Ovary (tissue), 9 donors: ENCODE results near the gene LYAR. TPM values are rescaled to one million over a fixed set of nuclear protein-coding genes. Genes with fewer than 3 reads are reported as not detected.

Source experiments
- DNase-seq, 5 donors: peaks; one replicate each; pipeline ENCODE4 v3.0.0-alpha.2; 2019 to 2020
- H3K27ac ChIP-seq, 2 donors: fragments of 200-600 bp; one replicate each; pipeline versions ENCODE4 v1.5.1 to v1.8.0; 2019 to 2022
- H3K27me3 ChIP-seq: fragments of 200-600 bp; one replicate; pipeline ENCODE4 v1.8.0; 2022
- H3K36me3 ChIP-seq: fragments of 200-600 bp; sonication (generic); one replicate; pipeline ENCODE4 v1.5.1; 2019
- H3K4me1 ChIP-seq: one replicate; pipeline ENCODE4 v1.8.1; 2013; ENCODE audit warnings: mild to moderate bottlenecking, moderate library complexity; ENCODE audit not compliant: insufficient read depth
- H3K4me3 ChIP-seq: fragments of 200-600 bp; sonication (generic); one replicate; pipeline ENCODE4 v1.5.1; 2017
- H3K9me3 ChIP-seq, 2 donors: fragments of 200-600 bp in 1 of 2; sonication (generic) in 1 of 2; one replicate each; pipeline versions ENCODE4 v1.5.1 to v1.8.1; 2013 to 2019; ENCODE audit warnings: mild to moderate bottlenecking in 1 of 2, moderate library complexity in 1 of 2
- EP300 ChIP-seq: sonication (generic); formaldehyde crosslinking; IDR thresholded peaks from one replicate; pipeline ENCODE4 v1.6.1; 2017; ENCODE audit warnings: antibody characterized with exemption
- POLR2A ChIP-seq: fragments of 450-650 bp; IDR thresholded peaks from one replicate; pipeline ENCODE4 v1.6.1; 2017; ENCODE audit warnings: antibody characterized with exemption, mild to moderate bottlenecking, moderate library complexity
- WGBS, 3 donors: extraction: QIAGEN DNeasy Blood & Tissue Kit in 1 of 3; methylation state at CpG; one replicate each; pipeline versions ENCODE4 v1.1.5 to v1.1.7; 2013 to 2017; 5-methylcytosine and 5-hydroxymethylcytosine counted together
- intact Hi-C, 4 donors: fragments of 100-400 bp; cut with DNase I; formaldehyde crosslinking; loops; one replicate each; pipeline versions ENCODE4 v1.11.0 to v1.15.1; 2022 to 2023
- polyA plus RNA-seq, 2 donors: library from polyadenylated mRNA; stranded (reverse); fragments of 200-250 nt in 1 of 2; fragments of 350-450 nt in 1 of 2; fragmentation: Illumina TruSeq in 1 of 2; extraction: RNeasy Lipid Tissue Mini Kit (QIAGEN cat#74804) in 1 of 2; gene quantifications; one replicate each; pipeline ENCODE4 v1.2.3, GENCODE V29; 2013 to 2014
- total RNA-seq, 7 donors: library from RNA; depleted of rRNA in 2 of 7; stranded (reverse); fragments of >200 nt in 2 of 7; fragmentation: NEBNext Ultra II Directional in 3 of 7; extraction: Animal tissue kit (Norgen Biotek cat#: 25700) in 3 of 7; gene quantifications; one replicate each; pipeline versions ENCODE4 v1.1.0 to v1.2.4, GENCODE V29; 2016 to 2023
- TF ChIP-seq, protein P1 (sequence below), 3 donors: fragments of 450-650 bp in 2 of 3; fragments of 200-600 bp in 1 of 3; IDR thresholded peaks; one replicate each; pipeline versions ENCODE4 v1.5.1 to v1.8.0; 2016 to 2022; ENCODE audit warnings: antibody characterized with exemption in 3 of 3, mild to moderate bottlenecking in 1 of 3
- donor health status: DM: no; HTN: no; CAD: no; lungs with moderate emphysema.
- donor health status: DM: no; HTN: no; CAD: no.
- donor health status: Bipolar disorder and iron deficiency.
- donor health status: DM: yes; HTN: yes; CAD: no.
- donor health status: DM: no; HTN: no; CAD: no.
- donor health status: DM: yes; HTN: yes; CAD: no.

LYAR gene
- total and polyA plus RNA-seq, 9 donors: 9.9 to 21.8 (median 13.1) TPM

DNA sequence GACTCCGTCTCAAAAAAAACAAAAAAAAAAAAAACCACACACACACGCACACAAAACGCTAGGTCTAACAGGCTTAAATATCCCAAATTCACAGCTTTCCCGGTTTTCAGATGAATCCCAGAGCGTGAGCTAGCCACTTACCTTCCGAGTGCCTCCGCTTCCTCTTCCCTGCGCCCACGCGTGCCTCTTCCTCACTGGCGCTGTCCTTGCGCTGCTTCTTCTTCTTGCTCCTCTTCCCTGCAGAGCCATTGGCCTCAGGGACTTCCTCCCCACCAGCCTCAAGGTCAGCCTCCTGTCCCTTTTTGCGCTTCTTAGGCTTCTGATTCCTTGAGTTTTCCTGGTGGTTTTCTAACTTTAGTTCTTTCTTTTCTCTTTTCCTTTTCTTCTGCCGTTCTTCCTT is 15.7 kb downstream of the LYAR start:
- H3K27me3 ChIP-seq: no peaks in the 10 kb centered on the region
- H3K27ac ChIP-seq: no peak overlapping the region
- H3K9me3 ChIP-seq: no peaks in the 10 kb centered on the region
- no peaks in the 10 kb centered on the region for H3K36me3 ChIP-seq
- no peak for DNase-seq
- H3K4me3 ChIP-seq: no peak overlapping the region
- WGBS, 3 donors: 89 to 93% (median 91%) methylated on average over 14 of the region's 14 CpGs
- TF ChIP-seq POLR2A (no peak), EP300 (no peak)
- TF ChIP-seq, protein P1, sequence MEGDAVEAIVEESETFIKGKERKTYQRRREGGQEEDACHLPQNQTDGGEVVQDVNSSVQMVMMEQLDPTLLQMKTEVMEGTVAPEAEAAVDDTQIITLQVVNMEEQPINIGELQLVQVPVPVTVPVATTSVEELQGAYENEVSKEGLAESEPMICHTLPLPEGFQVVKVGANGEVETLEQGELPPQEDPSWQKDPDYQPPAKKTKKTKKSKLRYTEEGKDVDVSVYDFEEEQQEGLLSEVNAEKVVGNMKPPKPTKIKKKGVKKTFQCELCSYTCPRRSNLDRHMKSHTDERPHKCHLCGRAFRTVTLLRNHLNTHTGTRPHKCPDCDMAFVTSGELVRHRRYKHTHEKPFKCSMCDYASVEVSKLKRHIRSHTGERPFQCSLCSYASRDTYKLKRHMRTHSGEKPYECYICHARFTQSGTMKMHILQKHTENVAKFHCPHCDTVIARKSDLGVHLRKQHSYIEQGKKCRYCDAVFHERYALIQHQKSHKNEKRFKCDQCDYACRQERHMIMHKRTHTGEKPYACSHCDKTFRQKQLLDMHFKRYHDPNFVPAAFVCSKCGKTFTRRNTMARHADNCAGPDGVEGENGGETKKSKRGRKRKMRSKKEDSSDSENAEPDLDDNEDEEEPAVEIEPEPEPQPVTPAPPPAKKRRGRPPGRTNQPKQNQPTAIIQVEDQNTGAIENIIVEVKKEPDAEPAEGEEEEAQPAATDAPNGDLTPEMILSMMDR (IDR thresholded peaks at IDR 0.05): no peak
- intact Hi-C loops: no loop called here
- H3K4me1 ChIP-seq: no peaks in the 10 kb centered on the region

DNA sequence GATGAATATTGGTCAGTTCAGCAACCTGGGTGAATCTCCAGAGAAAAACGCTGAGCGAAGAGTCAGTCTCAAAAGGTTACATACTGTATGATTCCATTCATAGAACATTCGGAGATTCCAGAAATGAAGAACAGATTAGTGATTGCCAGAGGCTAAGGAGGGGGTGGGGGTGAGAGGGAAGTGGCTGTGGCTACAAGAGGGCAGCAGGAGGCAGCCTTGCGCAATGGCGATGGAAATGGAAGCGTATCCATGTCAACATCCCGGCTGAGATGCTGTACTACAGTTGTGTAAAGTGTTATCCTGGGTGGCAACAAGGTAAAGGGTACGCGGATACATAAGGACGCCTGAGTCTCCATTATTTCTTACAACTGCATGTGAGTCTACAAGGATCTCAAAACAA is 18.0 kb downstream of the LYAR start:
- H3K27ac ChIP-seq: no peak overlapping the region
- intact Hi-C loops: no loop called here
- H3K9me3 ChIP-seq: no peaks in the 10 kb centered on the region
- DNase-seq: no peak
- TF ChIP-seq, protein P1 (IDR thresholded peaks at IDR 0.05): no peak
- TF ChIP-seq POLR2A (no peak), EP300 (no peak)
- no peak overlapping the region for H3K4me3 ChIP-seq
- no peaks in the 10 kb centered on the region for H3K36me3 ChIP-seq
- no peaks in the 10 kb centered on the region for H3K27me3 ChIP-seq
- WGBS, 3 donors: 79 to 87% (median 81%) methylated on average over 10 of the region's 10 CpGs
- no peaks in the 10 kb centered on the region for H3K4me1 ChIP-seq

DNA sequence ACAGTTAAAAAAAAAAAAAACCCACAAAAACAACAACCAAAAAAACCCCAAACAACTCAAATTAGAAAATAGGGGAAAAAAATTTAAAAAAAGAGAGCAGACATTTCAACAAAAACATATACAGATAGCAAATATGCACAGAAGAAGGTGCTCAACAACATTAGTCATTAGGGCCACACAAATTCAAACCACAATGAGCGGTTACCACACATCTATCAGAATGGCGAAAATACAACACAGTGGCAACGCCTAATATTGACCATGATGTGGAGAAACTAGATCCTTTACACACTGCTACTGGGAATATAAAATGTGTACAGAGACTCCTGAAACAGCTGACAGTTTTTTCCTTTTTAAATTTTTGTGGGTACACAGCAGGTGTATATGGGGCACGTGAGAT is 19.4 kb downstream of the LYAR start:
- 68 to 88% (median 80%) methylated on average over 4 of the region's 4 CpGs for WGBS, 3 donors
- Histone ChIP-seq H3K27ac (no peak overlapping the region), H3K9me3 (no peaks in the 10 kb centered on the region), H3K4me3 (no peak overlapping the region), H3K36me3 (no peaks in the 10 kb centered on the region), H3K27me3 (no peaks in the 10 kb centered on the region), H3K4me1 (no peaks in the 10 kb centered on the region)
- TF ChIP-seq, protein P1 (IDR thresholded peaks at IDR 0.05): no peak
- TF ChIP-seq POLR2A (no peak), EP300 (no peak)
- intact Hi-C loops: no loop called here
- DNase-seq: no peak

DNA sequence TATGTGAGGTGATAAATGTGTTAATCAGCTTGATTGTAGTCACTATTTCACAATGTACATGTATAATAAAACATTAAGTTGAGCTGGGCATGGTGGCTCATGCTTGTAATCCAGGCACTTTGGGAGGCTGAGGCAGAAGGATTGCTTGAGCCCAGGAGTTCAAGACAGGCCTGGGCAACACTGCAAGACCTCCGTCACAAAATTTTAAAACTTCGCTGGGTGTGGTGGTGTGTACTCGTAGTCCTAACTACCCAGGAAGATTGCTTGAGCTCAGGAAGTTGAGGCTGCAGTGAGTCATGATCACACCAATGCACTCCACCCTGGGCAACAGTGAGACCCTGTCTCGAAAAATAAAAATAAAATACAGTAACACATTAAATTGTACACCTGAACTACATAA is 20.1 kb downstream of the LYAR start:
- intact Hi-C loops: no loop called here
- TF ChIP-seq, protein P1 (IDR thresholded peaks at IDR 0.05): no peak
- TF ChIP-seq EP300: no peak
- no peaks in the 10 kb centered on the region for H3K9me3 ChIP-seq
- no peak overlapping the region for H3K4me3 ChIP-seq
- no peaks in the 10 kb centered on the region for H3K36me3 ChIP-seq
- H3K4me1 ChIP-seq: no peaks in the 10 kb centered on the region
- no peak for DNase-seq
- no peak overlapping the region for H3K27ac ChIP-seq
- H3K27me3 ChIP-seq: no peaks in the 10 kb centered on the region
- WGBS, 3 donors: 90 to 91% (median 90%) methylated on average over 4 of the region's 4 CpGs

- Histone ChIP-seq H3K36me3 (no peaks in the 10 kb centered on the region), H3K9me3 (no peaks in the 10 kb centered on the region), H3K4me3 (no peak overlapping the region), H3K27me3 (no peaks in the 10 kb centered on the region), H3K27ac (no peak overlapping the region), H3K4me1 (no peaks in the 10 kb centered on the region)
- intact Hi-C loops: no loop called here
- 92 to 94% (median 93%) methylated on average over 11 of the region's 11 CpGs for WGBS, 3 donors
- TF ChIP-seq, protein P1 (IDR thresholded peaks at IDR 0.05): no peak
- no peak for TF ChIP-seq POLR2A
- TF ChIP-seq EP300: no peak
- DNase-seq: no peak
These were observed 20.6 kb downstream of the LYAR start for GRCh38 chr4:4269331-4269731.
